ENCODE data around the gene TTLL11. TPM values are rescaled to one million over a fixed set of nuclear protein-coding genes. Genes with fewer than 3 reads are reported as not detected.

TTLL11 gene
- total RNA-seq, 6 donors from 2014 or later, result 6.8 to 18.9 (median 12.9) TPM

GRCh38 chr9:121909111-121909510, 184.0 kb downstream of the TTLL11 start:
- Histone ChIP-seq H3K4me1 (peaks cover 0 to 3% (median 0%) of the 10 kb centered on the region in 4 donors), H3K27me3 (no peaks in the 10 kb centered on the region), H3K27ac (no peak overlapping the region), H3K4me3 (no peak overlapping the region), H3K36me3 (no peaks in the 10 kb centered on the region), H3K9me3 (no peaks in the 10 kb centered on the region)
- DNase-seq (no peak), ATAC-seq (ENCODE audit: low FRiP score in 2 of 2) (no peak)
- 79% methylated on average over 5 of the region's 5 CpGs for WGBS, 2 donors
- no peak for TF ChIP-seq CTCF (IDR thresholded peaks at IDR 0.05)
- no peak for TF ChIP-seq POLR2AphosphoS5 (IDR thresholded peaks at IDR 0.05)
- TF ChIP-seq POLR2A (IDR thresholded peaks at IDR 0.05), result no peak
- no peak for TF ChIP-seq EP300 (IDR thresholded peaks at IDR 0.05)

- Histone ChIP-seq H3K27me3 (no peaks in the 10 kb centered on the region), H3K9me3 (no peaks in the 10 kb centered on the region), H3K27ac (no peak overlapping the region), H3K36me3 (no peaks in the 10 kb centered on the region), H3K4me1 (peaks cover 0 to 3% (median 0%) of the 10 kb centered on the region in 4 donors), H3K4me3 (no peak overlapping the region)
- 89 to 92% methylated on average over 1 of the region's 1 CpG for WGBS, 2 donors
- TF ChIP-seq POLR2AphosphoS5 (IDR thresholded peaks at IDR 0.05) (no peak), EP300 (IDR thresholded peaks at IDR 0.05) (no peak), CTCF (IDR thresholded peaks at IDR 0.05) (no peak), POLR2A (IDR thresholded peaks at IDR 0.05) (no peak)
- DNase-seq, result no peak
- no peak for ATAC-seq (ENCODE audit: low FRiP score in 2 of 2)
These were observed 186.8 kb downstream of the TTLL11 start for GRCh38 chr9:121906074-121906870.

- TF ChIP-seq POLR2A (IDR thresholded peaks at IDR 0.05) (no peak), CTCF (IDR thresholded peaks at IDR 0.05) (no peak), EP300 (IDR thresholded peaks at IDR 0.05) (no peak), POLR2AphosphoS5 (IDR thresholded peaks at IDR 0.05) (no peak)
- no peaks in the 10 kb centered on the region for H3K36me3 ChIP-seq
- peak in 1 of 2 donors; percentile 81 for ATAC-seq (ENCODE audit: low FRiP score in 2 of 2)
- 59% methylated on average over 7 of the region's 7 CpGs for WGBS, 2 donors
- peaks cover 0 to 3% (median 0%) of the 10 kb centered on the region in 4 donors for H3K4me1 ChIP-seq
- no peaks in the 10 kb centered on the region for H3K27me3 ChIP-seq
- H3K9me3 ChIP-seq, result peaks cover 0 to 7% (median 0%) of the 10 kb centered on the region in 4 donors
- H3K27ac ChIP-seq, result no peak overlapping the region
- no peak overlapping the region for H3K4me3 ChIP-seq
- no peak for DNase-seq
These were observed 190.5 kb downstream of the TTLL11 start for GRCh38 chr9:121902461-121903135.

GRCh38 chr9:121901616-121902015, 191.5 kb downstream of the TTLL11 start:
- Histone ChIP-seq H3K27me3 (no peaks in the 10 kb centered on the region), H3K4me1 (peaks cover 0 to 3% (median 0%) of the 10 kb centered on the region in 4 donors), H3K4me3 (no peak overlapping the region), H3K9me3 (peaks cover 0 to 7% (median 0%) of the 10 kb centered on the region in 4 donors), H3K27ac (no peak overlapping the region), H3K36me3 (no peaks in the 10 kb centered on the region)
- DNase-seq, result no peak
- no peak for ATAC-seq (ENCODE audit: low FRiP score in 2 of 2)
- 95 to 96% methylated on average over 3 of the region's 3 CpGs for WGBS, 2 donors
- TF ChIP-seq CTCF (IDR thresholded peaks at IDR 0.05) (no peak), POLR2A (IDR thresholded peaks at IDR 0.05) (no peak), POLR2AphosphoS5 (IDR thresholded peaks at IDR 0.05) (no peak), EP300 (IDR thresholded peaks at IDR 0.05) (no peak)

Data from upper lobe of left lung (tissue), 6 donors.